Mammary epithelial cell (primary cell): Measurements from ENCODE around the gene MBP.

ENCODE experiments used
- EZH2 ChIP-seq: IDR thresholded peaks from 2 replicates; pipeline ENCODE4 v1.6.1; 2012; ENCODE audit warnings: low read length, inconsistent platforms, borderline replicate concordance
- TF ChIP-seq, protein P1 (sequence below), 2 donors: IDR thresholded peaks in 1 of 2; conservative IDR thresholded peaks in 1 of 2; 2 replicates each; pipeline ENCODE4 v1.5.1; 2011 to 2012; ENCODE audit warnings: inconsistent platforms in 2 of 2, low read length in 2 of 2, mild to moderate bottlenecking in 2 of 2, control low read depth in 1 of 2, low read depth in 1 of 2; ENCODE audit not compliant: insufficient read depth in 1 of 2; ENCODE audit errors: extremely low read depth in 1 of 2

GRCh38 chr18:77121523-77121922, 11.1 kb downstream of the MBP start:
- TF ChIP-seq, protein P1, sequence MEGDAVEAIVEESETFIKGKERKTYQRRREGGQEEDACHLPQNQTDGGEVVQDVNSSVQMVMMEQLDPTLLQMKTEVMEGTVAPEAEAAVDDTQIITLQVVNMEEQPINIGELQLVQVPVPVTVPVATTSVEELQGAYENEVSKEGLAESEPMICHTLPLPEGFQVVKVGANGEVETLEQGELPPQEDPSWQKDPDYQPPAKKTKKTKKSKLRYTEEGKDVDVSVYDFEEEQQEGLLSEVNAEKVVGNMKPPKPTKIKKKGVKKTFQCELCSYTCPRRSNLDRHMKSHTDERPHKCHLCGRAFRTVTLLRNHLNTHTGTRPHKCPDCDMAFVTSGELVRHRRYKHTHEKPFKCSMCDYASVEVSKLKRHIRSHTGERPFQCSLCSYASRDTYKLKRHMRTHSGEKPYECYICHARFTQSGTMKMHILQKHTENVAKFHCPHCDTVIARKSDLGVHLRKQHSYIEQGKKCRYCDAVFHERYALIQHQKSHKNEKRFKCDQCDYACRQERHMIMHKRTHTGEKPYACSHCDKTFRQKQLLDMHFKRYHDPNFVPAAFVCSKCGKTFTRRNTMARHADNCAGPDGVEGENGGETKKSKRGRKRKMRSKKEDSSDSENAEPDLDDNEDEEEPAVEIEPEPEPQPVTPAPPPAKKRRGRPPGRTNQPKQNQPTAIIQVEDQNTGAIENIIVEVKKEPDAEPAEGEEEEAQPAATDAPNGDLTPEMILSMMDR (conservative IDR thresholded peaks at IDR 0.05 in 1 of 2, IDR thresholded peaks at IDR 0.05 in 1 of 2; ENCODE audit: extremely low read depth in 1 of 2, insufficient read depth in 1 of 2, low read depth in 1 of 2, low read length in 2 of 2) = no peak
- TF ChIP-seq EZH2 = no peak
